Ascending aorta (tissue), 2 donors: ENCODE measurements around the gene HSD17B1. TPM values are rescaled to one million over a fixed set of nuclear protein-coding genes. Genes with fewer than 3 reads are reported as not detected.

Source experiments
- DNase-seq, 2 donors: peaks; one replicate each; pipeline ENCODE4 v3.0.0-alpha.2; 2019; ENCODE audit warnings: low spot score in 2 of 2
- H3K27ac ChIP-seq, 2 donors: fragments of 200-600 bp; sonication (generic); one replicate each; pipeline ENCODE4 v1.5.1; 2016 to 2017; ENCODE audit warnings: mild to moderate bottlenecking in 1 of 2
- H3K27me3 ChIP-seq: fragments of 200-600 bp; sonication (generic); one replicate; pipeline ENCODE4 v1.5.1; 2017
- H3K36me3 ChIP-seq, 2 donors: fragments of 200-600 bp; sonication (generic); one replicate each; pipeline ENCODE4 v1.5.1; 2016
- H3K4me1 ChIP-seq, 2 donors: fragments of 200-600 bp; sonication (generic); one replicate each; pipeline ENCODE4 v1.5.1; 2016 to 2017; ENCODE audit warnings: mild to moderate bottlenecking in 1 of 2
- H3K4me3 ChIP-seq, 2 donors: fragments of 200-600 bp; sonication (generic); one replicate each; pipeline ENCODE4 v1.5.1; 2016 to 2017; ENCODE audit warnings: mild to moderate bottlenecking in 1 of 2
- H3K9me3 ChIP-seq, 2 donors: fragments of 200-600 bp; sonication (generic); one replicate each; pipeline ENCODE4 v1.5.1; 2016
- intact Hi-C: fragments of 100-400 bp; cut with DNase I; formaldehyde crosslinking; loops from one replicate; pipeline ENCODE4 v1.15.1; 2023
- total RNA-seq: library from RNA; depleted of rRNA; stranded (reverse); fragments of >200 nt; gene quantifications from one replicate; pipeline ENCODE4 v1.1.0, GENCODE V29; 2016
- TF ChIP-seq, protein P1 (sequence below), 3 experiments: fragments of 200-600 bp in 2 of 3; fragments of 450-650 bp in 1 of 3; sonication (generic) in 2 of 3; IDR thresholded peaks; one replicate each; pipeline ENCODE4 v1.5.1; 2016 to 2019; ENCODE audit warnings: antibody characterized with exemption in 3 of 3, mild to moderate bottlenecking in 1 of 3, moderate library complexity in 1 of 3

HSD17B1 gene
- total RNA-seq, 1 donor from 2014 or later: not detected

DNA sequence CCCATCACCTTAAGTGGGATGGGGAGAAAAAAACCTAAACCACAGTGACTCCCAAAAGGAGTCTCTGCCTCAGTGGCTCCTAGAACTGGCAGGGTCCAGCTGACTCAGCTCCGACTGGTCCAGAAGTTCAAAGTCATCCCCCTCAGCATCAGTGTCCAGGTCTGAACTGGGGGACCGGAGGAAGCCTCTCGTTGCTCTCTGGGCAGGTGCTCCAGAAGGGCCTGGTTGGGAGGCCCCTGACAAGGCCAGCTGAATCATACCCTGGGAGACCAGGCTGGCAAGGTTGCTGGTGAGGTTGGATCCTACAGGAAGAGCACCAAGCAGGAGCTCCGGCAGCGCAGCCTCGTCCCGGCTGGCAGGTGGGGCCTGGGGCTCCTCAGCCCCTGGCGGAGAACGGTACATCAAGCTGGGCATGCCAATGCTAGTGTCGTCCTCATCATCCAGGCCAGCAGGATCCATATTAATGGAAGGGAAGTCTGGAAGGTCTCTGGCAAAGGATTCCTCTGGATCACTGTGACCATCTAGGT lies 29.1 kb downstream of the HSD17B1 start:
- no peaks in the 10 kb centered on the region for H3K27me3 ChIP-seq
- peaks cover 52 to 72% of the 10 kb centered on the region in 2 donors for H3K36me3 ChIP-seq
- TF ChIP-seq, protein P1, sequence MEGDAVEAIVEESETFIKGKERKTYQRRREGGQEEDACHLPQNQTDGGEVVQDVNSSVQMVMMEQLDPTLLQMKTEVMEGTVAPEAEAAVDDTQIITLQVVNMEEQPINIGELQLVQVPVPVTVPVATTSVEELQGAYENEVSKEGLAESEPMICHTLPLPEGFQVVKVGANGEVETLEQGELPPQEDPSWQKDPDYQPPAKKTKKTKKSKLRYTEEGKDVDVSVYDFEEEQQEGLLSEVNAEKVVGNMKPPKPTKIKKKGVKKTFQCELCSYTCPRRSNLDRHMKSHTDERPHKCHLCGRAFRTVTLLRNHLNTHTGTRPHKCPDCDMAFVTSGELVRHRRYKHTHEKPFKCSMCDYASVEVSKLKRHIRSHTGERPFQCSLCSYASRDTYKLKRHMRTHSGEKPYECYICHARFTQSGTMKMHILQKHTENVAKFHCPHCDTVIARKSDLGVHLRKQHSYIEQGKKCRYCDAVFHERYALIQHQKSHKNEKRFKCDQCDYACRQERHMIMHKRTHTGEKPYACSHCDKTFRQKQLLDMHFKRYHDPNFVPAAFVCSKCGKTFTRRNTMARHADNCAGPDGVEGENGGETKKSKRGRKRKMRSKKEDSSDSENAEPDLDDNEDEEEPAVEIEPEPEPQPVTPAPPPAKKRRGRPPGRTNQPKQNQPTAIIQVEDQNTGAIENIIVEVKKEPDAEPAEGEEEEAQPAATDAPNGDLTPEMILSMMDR (IDR thresholded peaks at IDR 0.05): no peak
- no peaks in the 10 kb centered on the region for H3K9me3 ChIP-seq
- peaks cover 5 to 12% of the 10 kb centered on the region in 2 donors for H3K4me1 ChIP-seq
- no peak overlapping the region for H3K27ac ChIP-seq
- intact Hi-C loops: no loop called here
- DNase-seq: no peak
- H3K4me3 ChIP-seq: no peak overlapping the region

DNA sequence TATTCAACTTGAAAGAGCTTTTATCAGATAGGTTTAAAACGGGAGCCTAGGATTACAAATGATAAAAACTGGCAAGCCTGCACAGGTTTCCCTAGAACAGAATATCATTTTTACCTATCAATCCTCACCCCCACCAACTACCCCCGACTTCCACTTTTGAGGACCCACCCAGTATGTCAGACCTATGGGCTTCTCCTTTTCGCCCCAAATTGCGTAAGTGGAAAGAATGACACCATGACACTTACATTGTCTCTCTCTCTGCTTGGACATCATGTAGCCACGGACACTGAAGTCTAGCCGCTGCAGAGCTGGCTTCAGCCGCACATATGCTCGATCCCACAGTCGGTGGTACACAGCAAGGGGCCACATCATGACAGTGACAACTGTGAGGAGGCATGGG lies 32.2 kb downstream of the HSD17B1 start:
- H3K36me3 ChIP-seq: peaks cover 73 to 98% of the 10 kb centered on the region in 2 donors
- no peak for DNase-seq
- H3K27ac ChIP-seq: no peak overlapping the region
- no peaks in the 10 kb centered on the region for H3K27me3 ChIP-seq
- TF ChIP-seq, protein P1 (IDR thresholded peaks at IDR 0.05): no peak
- H3K9me3 ChIP-seq: no peaks in the 10 kb centered on the region
- H3K4me1 ChIP-seq: no peaks in the 10 kb centered on the region
- intact Hi-C loops: no loop called here
- H3K4me3 ChIP-seq: no peak overlapping the region

DNA sequence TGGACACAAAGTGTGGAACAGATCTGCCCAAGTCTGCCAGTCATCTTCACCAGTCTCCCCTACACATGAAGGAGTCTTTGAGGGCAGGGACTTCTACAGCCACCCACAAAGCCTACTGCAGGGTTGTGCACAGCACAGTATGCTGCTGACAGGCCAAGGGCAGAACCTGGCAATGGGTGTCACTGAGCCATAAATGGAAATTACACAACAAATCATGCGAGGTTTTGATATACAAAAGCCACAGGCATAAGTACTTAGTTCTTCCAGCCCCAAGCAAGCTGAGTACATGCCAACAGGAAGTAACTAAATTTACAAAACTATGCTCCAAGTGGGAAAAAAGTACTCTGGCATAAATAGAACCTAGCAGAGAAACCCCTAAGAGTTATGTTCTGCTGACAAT lies 32.6 kb downstream of the HSD17B1 start:
- H3K27ac ChIP-seq: no peak overlapping the region
- no peak overlapping the region for H3K4me3 ChIP-seq
- intact Hi-C loops: no loop called here
- H3K4me1 ChIP-seq: no peaks in the 10 kb centered on the region
- no peaks in the 10 kb centered on the region for H3K27me3 ChIP-seq
- no peaks in the 10 kb centered on the region for H3K9me3 ChIP-seq
- TF ChIP-seq, protein P1 (IDR thresholded peaks at IDR 0.05): no peak
- DNase-seq: no peak
- peaks cover 78 to 98% of the 10 kb centered on the region in 2 donors for H3K36me3 ChIP-seq

DNA sequence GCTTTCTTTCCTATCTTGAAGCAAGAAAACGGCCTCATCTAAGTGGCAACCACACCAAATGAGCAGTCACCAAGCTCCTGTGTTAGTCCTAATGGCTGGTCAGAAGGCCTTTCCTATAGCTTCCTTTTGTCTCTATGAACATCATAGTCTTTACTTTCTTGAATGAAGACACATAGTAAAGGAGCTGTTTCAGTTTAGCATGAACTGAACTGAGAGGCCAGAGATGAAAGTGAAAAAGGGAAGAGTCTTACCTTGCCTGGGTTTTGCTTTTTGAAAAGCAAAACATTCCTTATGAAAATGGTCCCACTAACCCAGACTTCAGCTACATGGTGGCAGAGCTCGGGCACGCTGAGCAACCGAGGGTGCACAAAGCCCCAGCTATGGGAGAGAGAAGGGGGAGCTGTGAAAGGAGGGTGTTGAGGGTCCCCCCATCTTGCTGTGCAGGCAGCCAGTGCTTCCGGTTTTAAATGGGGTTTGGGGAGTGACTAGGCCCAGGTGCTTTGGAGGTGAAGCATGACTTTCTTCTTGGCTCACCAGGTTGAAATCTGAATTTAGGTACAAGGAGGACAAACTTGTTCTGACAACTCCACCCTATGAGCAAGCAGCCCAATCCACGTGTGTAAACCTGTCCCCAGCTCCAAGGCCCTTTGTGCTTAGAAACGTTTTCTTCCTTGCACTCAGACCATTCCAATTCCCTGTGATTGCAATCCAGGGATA lies 33.9 kb downstream of the HSD17B1 start:
- DNase-seq: no peak

DNA sequence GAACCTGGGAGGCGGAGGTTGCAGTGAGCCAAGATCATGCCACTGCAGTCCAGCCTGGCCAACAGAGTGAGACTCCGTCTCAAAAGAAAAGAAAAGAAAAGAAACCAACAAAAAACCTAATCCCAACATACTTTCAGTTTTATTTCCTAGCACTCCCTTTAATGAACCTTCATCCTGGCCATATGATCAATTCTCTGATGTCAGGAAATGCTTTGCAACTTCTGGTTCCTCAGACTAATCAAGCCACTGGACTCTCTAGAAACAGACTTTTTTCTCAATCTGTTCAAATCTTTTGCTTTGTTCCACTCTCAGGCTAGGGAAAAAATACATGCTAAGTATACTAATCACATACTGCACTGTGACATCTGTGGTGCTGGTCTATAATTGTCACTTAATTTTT lies 38.2 kb downstream of the HSD17B1 start:
- H3K27me3 ChIP-seq: no peaks in the 10 kb centered on the region
- H3K4me3 ChIP-seq: no peak overlapping the region
- no peak overlapping the region for H3K27ac ChIP-seq
- H3K9me3 ChIP-seq: no peaks in the 10 kb centered on the region
- intact Hi-C loops: no loop called here
- no peaks in the 10 kb centered on the region for H3K4me1 ChIP-seq
- no peak for DNase-seq
- H3K36me3 ChIP-seq: peaks cover 53 to 61% of the 10 kb centered on the region in 2 donors
- TF ChIP-seq, protein P1 (IDR thresholded peaks at IDR 0.05): no peak

More for the DNA sequence above, 33.9 kb downstream of the HSD17B1 start:
- TF ChIP-seq, protein P1 (IDR thresholded peaks at IDR 0.05): no peak
- Histone ChIP-seq H3K27me3 (no peaks in the 10 kb centered on the region), H3K36me3 (peaks cover 80 to 94% of the 10 kb centered on the region in 2 donors), H3K9me3 (no peaks in the 10 kb centered on the region), H3K4me3 (no peak overlapping the region), H3K27ac (no peak overlapping the region), H3K4me1 (no peaks in the 10 kb centered on the region)
- intact Hi-C loops: no loop called here
